ENCODE measurements around the gene GADD45B.

Gene GADD45B

GRCh38 chr19:2475702-2476450 is at the start of gene GADD45B:
TSS of gene GADD45B (plus strand) at chr19:2476127. CDS start at chr19:2476359, 232 bp downstream.
- DNase-seq, result peak; percentile 91

- DNase-seq, result peak; percentile 52
Measured at GRCh38 chr19:2426611-2427428, 49.1 kb upstream of the GADD45B start.

GRCh38 chr19:2427429-2428320 is 48.3 kb upstream of the GADD45B start, which contains the start of gene TIMM13:
TSS of gene TIMM13 (minus strand) at chr19:2427586. CDS start at chr19:2427533, 53 bp downstream.
- peak; percentile 99 for DNase-seq

GRCh38 chr19:2428321-2428690 is 47.6 kb upstream of the GADD45B start:
- no peak for DNase-seq

GRCh38 chr19:2428756-2429711 is 46.9 kb upstream of the GADD45B start:
- DNase-seq, result no peak

- DNase-seq, result no peak
Measured at GRCh38 chr19:2429917-2430535, 45.9 kb upstream of the GADD45B start.

GRCh38 chr19:2431318-2432055 is 44.4 kb upstream of the GADD45B start:
- no peak for DNase-seq

GRCh38 chr19:2432131-2432848 is 43.6 kb upstream of the GADD45B start:
- no peak for DNase-seq

- no peak for DNase-seq
Measured at GRCh38 chr19:2433854-2434253, 42.1 kb upstream of the GADD45B start.

- DNase-seq, result no peak
Measured at GRCh38 chr19:2434267-2434666, 41.7 kb upstream of the GADD45B start.

GRCh38 chr19:2434721-2435265 is 41.1 kb upstream of the GADD45B start:
- no peak for DNase-seq

- no peak for DNase-seq
Measured at GRCh38 chr19:2436384-2436783, 39.5 kb upstream of the GADD45B start.

- no peak for DNase-seq
Measured at GRCh38 chr19:2436926-2437325, 39.0 kb upstream of the GADD45B start.

GRCh38 chr19:2438178-2438577 is 37.7 kb upstream of the GADD45B start:
- no peak for DNase-seq

- DNase-seq, result no peak
Measured at GRCh38 chr19:2440515-2440914, 35.4 kb upstream of the GADD45B start.

- DNase-seq, result no peak
Measured at GRCh38 chr19:2441096-2441752, 34.7 kb upstream of the GADD45B start.

GRCh38 chr19:2443116-2443784 is 32.7 kb upstream of the GADD45B start:
- no peak for DNase-seq

- no peak for DNase-seq
Measured at GRCh38 chr19:2443785-2444182, 32.1 kb upstream of the GADD45B start.

Measured in KG1 (cell line).